Measurements from ENCODE around the gene DACT2. TPM values are rescaled to one million over a fixed set of nuclear protein-coding genes. Genes with fewer than 3 reads are reported as not detected.

DACT2 gene
- total and polyA plus RNA-seq, 2 of the 8 experiments (the other 6 are each of a cell fraction or from before 2014, with no cell fraction given), result 2.9 to 3.1 TPM

GRCh38 chr6:168354338-168354737 lies 34.8 kb upstream of the DACT2 start:
- Histone ChIP-seq H3K23ac (ENCODE audit: insufficient read length) (no peak overlapping the region), H4K91ac (replicated peaks; ENCODE audit: insufficient read length, low read length) (no peak overlapping the region), H3K14ac (ENCODE audit: insufficient read length) (no peak overlapping the region), H4K20me1 (replicated peaks in 1 of 2; ENCODE audit: control insufficient read depth in 1 of 2, insufficient read depth in 2 of 2, low read length in 2 of 2) (no peaks in the 10 kb centered on the region), H3K4me1 (replicated peaks in 1 of 4; ENCODE audit: control insufficient read depth in 3 of 4, insufficient read depth in 4 of 4, low read length in 3 of 4) (no peaks in the 10 kb centered on the region), H2BK15ac (ENCODE audit: low read length) (no peak overlapping the region), H2BK20ac (ENCODE audit: low read length) (no peak overlapping the region), H3K4me2 (ENCODE audit: insufficient read depth in 1 of 2, low read depth in 2 of 2, low read length in 2 of 2) (no peak overlapping the region; a peak in 1 of 4 replicates), H3K18ac (ENCODE audit: extremely low read depth, low read length) (no peak overlapping the region), H2AFZ (ENCODE audit: low read length) (no peak overlapping the region), H3K36me3 (ENCODE audit: control insufficient read depth in 2 of 4, insufficient read depth in 4 of 4, low read length in 3 of 4) (no peaks in the 10 kb centered on the region), H3K9me3 (ENCODE audit: insufficient read depth in 2 of 2, low read depth in 1 of 2, low read length in 1 of 2) (no peaks in the 10 kb centered on the region), H3K79me2 (ENCODE audit: control insufficient read depth in 1 of 2, insufficient read depth in 2 of 2, low read length in 2 of 2) (no peaks in the 10 kb centered on the region), H3K23me2 (ENCODE audit: low read depth, low read length) (no peaks in the 10 kb centered on the region), H4K5ac (ENCODE audit: insufficient read length, low read depth, low read length) (no peak overlapping the region), H3K4ac (replicated peaks; ENCODE audit: insufficient read length, low read depth, low read length) (no peak overlapping the region), H2BK120ac (replicated peaks; ENCODE audit: low read depth, low read length) (no peak overlapping the region), H3K27ac (ENCODE audit: low read depth, low read length) (no peak overlapping the region), H3K27me3 (replicated peaks in 1 of 4; ENCODE audit: control insufficient read depth in 3 of 4, extremely low read depth in 1 of 4, insufficient read depth in 3 of 4, low read length in 3 of 4) (no peaks in the 10 kb centered on the region), H4K8ac (ENCODE audit: extremely low read depth, insufficient read depth, low read length) (no peak overlapping the region), H2BK12ac (ENCODE audit: low read depth, low read length) (no peak overlapping the region), H3K56ac (replicated peaks; ENCODE audit: insufficient read length, low read depth, low read length) (no peak overlapping the region), H3K79me1 (ENCODE audit: low read depth, low read length) (no peaks in the 10 kb centered on the region), H3K9ac (replicated peaks in 1 of 4; ENCODE audit: extremely low read depth in 1 of 4, low read depth in 3 of 4, low read length in 3 of 4) (no peak overlapping the region), H2AK5ac (ENCODE audit: low read depth, low read length) (no peak overlapping the region), H3K4me3 (ENCODE audit: extremely low read depth in 1 of 4, insufficient read depth in 2 of 4, low read depth in 3 of 4, low read length in 4 of 4) (no peak overlapping the region), H2BK5ac (ENCODE audit: low read depth, low read length) (no peak overlapping the region)
- WGBS, 2 experiments (ENCODE audit: extremely low coverage in 1 of 2, insufficient coverage in 1 of 2, insufficient read length in 1 of 2, insufficient replicate concordance in 2 of 2, low coverage in 1 of 2, low lambda C conversion rate in 2 of 2, missing lambda C conversion rate in 1 of 2), result 76% methylated on average over 10 of the region's 10 CpGs; no CpG with 5 or more reads in 1 of the 2 experiments
- ChIA-PET POLR2A (ENCODE audit: partially characterized antibody) (no interaction called here), CTCF (ENCODE audit: partially characterized antibody) (interaction anchor here (0.9 to 3.0 kb wide), 12 partner anchors 13 to 386 kb away, joined by 3 to 24 read pairs (median 4); partner anchors contain the start of gene DACT2)
- FAIRE-seq (no peak), DNase-seq (ENCODE audit: low read depth in 1 of 2, low spot score in 2 of 2) (no peak)
- TF ChIP-seq TAF1 (IDR thresholded peaks at IDR 0.05; ENCODE audit: low read depth, low read length) (no peak), CREB1 (IDR thresholded peaks at IDR 0.05) (no peak), SP2 (IDR thresholded peaks at IDR 0.05; ENCODE audit: low read length) (no peak), E2F6 (IDR thresholded peaks at IDR 0.05) (no peak), CTBP2 (IDR thresholded peaks at IDR 0.05; ENCODE audit: borderline replicate concordance, insufficient read depth, insufficient read length, low read length) (no peak), BRCA1 (IDR thresholded peaks at IDR 0.05; ENCODE audit: low read depth, low read length) (no peak), SAP30 (IDR thresholded peaks at IDR 0.05; ENCODE audit: insufficient read depth, insufficient replicate concordance, low read length) (no peak), USF2 (IDR thresholded peaks at IDR 0.05; ENCODE audit: low read length) (no peak), BCL11A (IDR thresholded peaks at IDR 0.05; ENCODE audit: low read depth in 2 of 2, low read length in 2 of 2) (no peak)
